GM12878 (cell line): ENCODE results near the gene C7orf33. TPM values are rescaled to one million over a fixed set of nuclear protein-coding genes. Genes with fewer than 3 reads are reported as not detected.

ENCODE experiments used
- CHD2 ChIP-seq: IDR thresholded peaks from 2 replicates; pipeline ENCODE4 v1.6.1; 2011; ENCODE audit warnings: low read depth, low read length, improper control_type of control experiment, borderline replicate concordance
- ESRRA ChIP-seq: IDR thresholded peaks from 2 replicates; pipeline ENCODE4 v1.6.1; 2012; ENCODE audit warnings: mild to moderate bottlenecking, low read length, improper control_type of control experiment
- FOS ChIP-seq: IDR thresholded peaks from 3 replicates; pipeline ENCODE4 v1.6.1; 2011; ENCODE audit warnings: borderline replicate concordance; ENCODE audit not compliant: insufficient read length; ENCODE audit errors: extremely low read depth
- HCFC1 ChIP-seq: fragments of 150-350 bp; IDR thresholded peaks from 2 replicates; pipeline ENCODE4 v1.6.1; 2014; ENCODE audit warnings: low read length
- HDGF ChIP-seq: fragments of 450-650 bp; IDR thresholded peaks from 2 replicates; pipeline ENCODE4 v1.6.1; 2016; ENCODE audit warnings: antibody characterized with exemption
- IKZF2 ChIP-seq, 2 experiments: fragments of 450-650 bp; IDR thresholded peaks; 2 replicates each; pipeline ENCODE4 v1.6.1; 2017; ENCODE audit warnings: mild to moderate bottlenecking in 2 of 2, moderate library complexity in 2 of 2
- KDM1A ChIP-seq: fragments of 200-600 bp; sonication (generic); IDR thresholded peaks from 2 replicates; pipeline ENCODE4 v1.6.1; 2016; ENCODE audit warnings: borderline replicate concordance
- LARP7 ChIP-seq: fragments of 450-650 bp; IDR thresholded peaks from 2 replicates; pipeline ENCODE4 v1.6.1; 2017; ENCODE audit warnings: mild to moderate bottlenecking
- NR2F1 ChIP-seq: fragments of 450-650 bp; conservative IDR thresholded peaks from 2 replicates; pipeline ENCODE4 v1.6.1; 2017; ENCODE audit warnings: mild to moderate bottlenecking
- POLR2A ChIP-seq: IDR thresholded peaks from 2 replicates; pipeline ENCODE4 v1.6.1; 2011; ENCODE audit warnings: low read depth, mild to moderate bottlenecking, low read length
- RBBP5 ChIP-seq: fragments of 200-600 bp; sonication (generic); conservative IDR thresholded peaks from 2 replicates; pipeline ENCODE4 v1.6.1; 2016
- RCOR1 ChIP-seq: conservative IDR thresholded peaks from 2 replicates; pipeline ENCODE4 v1.6.1; 2012; ENCODE audit warnings: low read depth, low read length, improper control_type of control experiment
- SUPT20H ChIP-seq: IDR thresholded peaks from 2 replicates; pipeline ENCODE4 v1.6.1; 2011; ENCODE audit warnings: low read depth, mild to moderate bottlenecking, low read length, moderate library complexity, borderline replicate concordance; ENCODE audit not compliant: control insufficient read depth
- TCF12 ChIP-seq: IDR thresholded peaks from 2 replicates; pipeline ENCODE4 v1.6.1; 2011; ENCODE audit warnings: low read depth, mild to moderate bottlenecking, low read length
- ZNF24 ChIP-seq: fragments of 450-650 bp; IDR thresholded peaks from 2 replicates; pipeline ENCODE4 v1.6.1; 2017; ENCODE audit warnings: antibody characterized with exemption, mild to moderate bottlenecking
- polyA plus RNA-seq, 11 experiments: library from polyadenylated mRNA; depleted of rRNA in 4 of 11; unstranded in 6 of 11; stranded (reverse) in 5 of 11; fragments of >200 nt; fragmentation: Nextera tagmentation in 4 of 11; fragmentation: Illumina TruSeq in 1 of 11; extraction: Ambion mirVana in 4 of 11; extraction: Trizol in 1 of 11; gene quantifications; 1 replicate in 1 of 11; 2 replicates in 10 of 11; pipeline versions ENCODE4 v1.2.1 to v1.2.3, GENCODE V29; 2011 to 2016; ENCODE audit warnings: inconsistent platforms in 2 of 11, missing spikeins in 2 of 11, low read depth in 1 of 11
- total RNA-seq, 4 experiments: library from RNA; depleted of rRNA in 3 of 4; stranded (reverse); fragments of >200 nt in 3 of 4; fragmentation: Illumina TruSeq in 1 of 4; extraction: Trizol in 1 of 4; gene quantifications; 2 replicates each; pipeline versions ENCODE4 v1.2.1 to v1.2.3, GENCODE V29; 2013 to 2021
- TF ChIP-seq, protein P1 (sequence below): fragments of 450-650 bp; IDR thresholded peaks from 2 replicates; pipeline ENCODE4 v1.6.1; 2018; ENCODE audit warnings: borderline replicate concordance, mild to moderate bottlenecking; ENCODE audit not compliant: partially characterized antibody
- TF ChIP-seq, protein P2 (sequence below): fragments of 150-350 bp; IDR thresholded peaks from 2 replicates; pipeline ENCODE4 v1.6.1; 2016; ENCODE audit warnings: low read depth, low read length
- TF ChIP-seq, protein P3 (sequence below): IDR thresholded peaks from 2 replicates; pipeline ENCODE4 v1.6.1; 2012; ENCODE audit warnings: low read depth, low read length, improper control_type of control experiment
- TF ChIP-seq, protein P4 (sequence below): fragments of 450-650 bp; IDR thresholded peaks from 2 replicates; pipeline ENCODE4 v1.6.1; 2017; ENCODE audit warnings: mild to moderate bottlenecking
- TF ChIP-seq, protein P5 (sequence below): fragments of 450-650 bp; IDR thresholded peaks from 2 replicates; pipeline ENCODE4 v1.6.1; 2017; ENCODE audit warnings: borderline replicate concordance
- TF ChIP-seq, protein P6 (sequence below): IDR thresholded peaks from 2 replicates; pipeline ENCODE4 v1.6.1; 2011; ENCODE audit warnings: low read depth, mild to moderate bottlenecking, low read length, moderate library complexity, borderline replicate concordance; ENCODE audit errors: extremely low read depth

The C7orf33 gene
- total and polyA plus RNA-seq, 10 of the 15 experiments (the other 5 are each of a cell fraction or from before 2014, with no cell fraction given) = not detected

DNA sequence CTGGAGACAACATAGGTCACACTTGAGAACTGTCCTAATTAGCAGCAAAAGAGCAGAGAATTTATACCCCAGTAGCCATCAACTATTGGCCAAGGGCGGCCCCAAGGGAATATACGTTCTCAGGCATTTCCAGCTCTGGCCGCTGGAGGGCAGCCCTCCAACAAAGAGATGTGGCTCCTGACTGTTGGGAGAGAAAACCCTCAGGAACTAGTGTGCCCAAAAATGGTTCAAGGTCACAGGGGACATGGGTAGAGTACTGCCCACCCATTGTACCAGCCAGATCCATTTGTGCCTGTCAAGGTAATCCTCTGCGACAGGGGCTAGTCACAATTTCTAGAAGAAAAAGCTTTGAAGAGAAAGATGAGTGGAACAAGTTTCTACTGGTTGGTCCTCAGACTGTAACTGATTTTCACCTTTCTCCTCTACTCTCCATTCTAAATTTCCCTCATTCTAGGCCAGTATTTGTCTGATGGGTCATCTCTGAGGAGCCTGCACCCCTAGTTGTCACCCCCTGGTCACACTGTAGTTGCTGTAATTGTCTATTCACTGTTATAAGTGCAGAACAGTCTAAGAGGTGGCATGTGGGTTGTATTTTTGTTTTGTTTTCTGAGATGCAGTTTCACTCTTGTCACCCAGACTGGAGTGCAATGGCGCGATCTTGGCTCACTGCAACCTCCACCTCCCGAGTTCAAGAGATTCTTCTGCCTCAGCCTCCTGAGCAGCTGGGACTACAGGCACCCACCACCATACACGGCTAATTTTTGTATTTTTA, 14.7 kb upstream of the C7orf33 start (continued):
- TF ChIP-seq, protein P1, sequence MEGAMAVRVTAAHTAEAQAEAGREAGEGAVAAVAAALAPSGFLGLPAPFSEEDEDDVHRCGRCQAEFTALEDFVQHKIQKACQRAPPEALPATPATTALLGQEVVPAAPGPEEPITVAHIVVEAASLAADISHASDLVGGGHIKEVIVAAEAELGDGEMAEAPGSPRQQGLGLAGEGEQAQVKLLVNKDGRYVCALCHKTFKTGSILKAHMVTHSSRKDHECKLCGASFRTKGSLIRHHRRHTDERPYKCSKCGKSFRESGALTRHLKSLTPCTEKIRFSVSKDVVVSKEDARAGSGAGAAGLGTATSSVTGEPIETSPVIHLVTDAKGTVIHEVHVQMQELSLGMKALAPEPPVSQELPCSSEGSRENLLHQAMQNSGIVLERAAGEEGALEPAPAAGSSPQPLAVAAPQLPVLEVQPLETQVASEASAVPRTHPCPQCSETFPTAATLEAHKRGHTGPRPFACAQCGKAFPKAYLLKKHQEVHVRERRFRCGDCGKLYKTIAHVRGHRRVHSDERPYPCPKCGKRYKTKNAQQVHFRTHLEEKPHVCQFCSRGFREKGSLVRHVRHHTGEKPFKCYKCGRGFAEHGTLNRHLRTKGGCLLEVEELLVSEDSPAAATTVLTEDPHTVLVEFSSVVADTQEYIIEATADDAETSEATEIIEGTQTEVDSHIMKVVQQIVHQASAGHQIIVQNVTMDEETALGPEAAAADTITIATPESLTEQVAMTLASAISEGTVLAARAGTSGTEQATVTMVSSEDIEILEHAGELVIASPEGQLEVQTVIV = no peak
- TF ChIP-seq CHD2 (no peak), IKZF2 (IDR thresholded peaks at IDR 0.05) (no peak), ZNF24 (no peak), LARP7 (no peak), HDGF (no peak), SUPT20H (no peak), TCF12 (no peak), NR2F1 (no peak), KDM1A (no peak), POLR2A (no peak), ESRRA (peak; percentile 45; the same call in 1 of the 2 replicates), HCFC1 (no peak), RBBP5 (no peak), RCOR1 (no peak), FOS (no peak)
- TF ChIP-seq, protein P2, sequence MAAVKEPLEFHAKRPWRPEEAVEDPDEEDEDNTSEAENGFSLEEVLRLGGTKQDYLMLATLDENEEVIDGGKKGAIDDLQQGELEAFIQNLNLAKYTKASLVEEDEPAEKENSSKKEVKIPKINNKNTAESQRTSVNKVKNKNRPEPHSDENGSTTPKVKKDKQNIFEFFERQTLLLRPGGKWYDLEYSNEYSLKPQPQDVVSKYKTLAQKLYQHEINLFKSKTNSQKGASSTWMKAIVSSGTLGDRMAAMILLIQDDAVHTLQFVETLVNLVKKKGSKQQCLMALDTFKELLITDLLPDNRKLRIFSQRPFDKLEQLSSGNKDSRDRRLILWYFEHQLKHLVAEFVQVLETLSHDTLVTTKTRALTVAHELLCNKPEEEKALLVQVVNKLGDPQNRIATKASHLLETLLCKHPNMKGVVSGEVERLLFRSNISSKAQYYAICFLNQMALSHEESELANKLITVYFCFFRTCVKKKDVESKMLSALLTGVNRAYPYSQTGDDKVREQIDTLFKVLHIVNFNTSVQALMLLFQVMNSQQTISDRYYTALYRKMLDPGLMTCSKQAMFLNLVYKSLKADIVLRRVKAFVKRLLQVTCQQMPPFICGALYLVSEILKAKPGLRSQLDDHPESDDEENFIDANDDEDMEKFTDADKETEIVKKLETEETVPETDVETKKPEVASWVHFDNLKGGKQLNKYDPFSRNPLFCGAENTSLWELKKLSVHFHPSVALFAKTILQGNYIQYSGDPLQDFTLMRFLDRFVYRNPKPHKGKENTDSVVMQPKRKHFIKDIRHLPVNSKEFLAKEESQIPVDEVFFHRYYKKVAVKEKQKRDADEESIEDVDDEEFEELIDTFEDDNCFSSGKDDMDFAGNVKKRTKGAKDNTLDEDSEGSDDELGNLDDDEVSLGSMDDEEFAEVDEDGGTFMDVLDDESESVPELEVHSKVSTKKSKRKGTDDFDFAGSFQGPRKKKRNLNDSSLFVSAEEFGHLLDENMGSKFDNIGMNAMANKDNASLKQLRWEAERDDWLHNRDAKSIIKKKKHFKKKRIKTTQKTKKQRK = no peak
- TF ChIP-seq, protein P3, sequence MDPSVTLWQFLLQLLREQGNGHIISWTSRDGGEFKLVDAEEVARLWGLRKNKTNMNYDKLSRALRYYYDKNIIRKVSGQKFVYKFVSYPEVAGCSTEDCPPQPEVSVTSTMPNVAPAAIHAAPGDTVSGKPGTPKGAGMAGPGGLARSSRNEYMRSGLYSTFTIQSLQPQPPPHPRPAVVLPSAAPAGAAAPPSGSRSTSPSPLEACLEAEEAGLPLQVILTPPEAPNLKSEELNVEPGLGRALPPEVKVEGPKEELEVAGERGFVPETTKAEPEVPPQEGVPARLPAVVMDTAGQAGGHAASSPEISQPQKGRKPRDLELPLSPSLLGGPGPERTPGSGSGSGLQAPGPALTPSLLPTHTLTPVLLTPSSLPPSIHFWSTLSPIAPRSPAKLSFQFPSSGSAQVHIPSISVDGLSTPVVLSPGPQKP = no peak
- TF ChIP-seq, protein P4, sequence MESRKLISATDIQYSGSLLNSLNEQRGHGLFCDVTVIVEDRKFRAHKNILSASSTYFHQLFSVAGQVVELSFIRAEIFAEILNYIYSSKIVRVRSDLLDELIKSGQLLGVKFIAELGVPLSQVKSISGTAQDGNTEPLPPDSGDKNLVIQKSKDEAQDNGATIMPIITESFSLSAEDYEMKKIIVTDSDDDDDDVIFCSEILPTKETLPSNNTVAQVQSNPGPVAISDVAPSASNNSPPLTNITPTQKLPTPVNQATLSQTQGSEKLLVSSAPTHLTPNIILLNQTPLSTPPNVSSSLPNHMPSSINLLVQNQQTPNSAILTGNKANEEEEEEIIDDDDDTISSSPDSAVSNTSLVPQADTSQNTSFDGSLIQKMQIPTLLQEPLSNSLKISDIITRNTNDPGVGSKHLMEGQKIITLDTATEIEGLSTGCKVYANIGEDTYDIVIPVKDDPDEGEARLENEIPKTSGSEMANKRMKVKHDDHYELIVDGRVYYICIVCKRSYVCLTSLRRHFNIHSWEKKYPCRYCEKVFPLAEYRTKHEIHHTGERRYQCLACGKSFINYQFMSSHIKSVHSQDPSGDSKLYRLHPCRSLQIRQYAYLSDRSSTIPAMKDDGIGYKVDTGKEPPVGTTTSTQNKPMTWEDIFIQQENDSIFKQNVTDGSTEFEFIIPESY = no peak
- TF ChIP-seq, protein P5, sequence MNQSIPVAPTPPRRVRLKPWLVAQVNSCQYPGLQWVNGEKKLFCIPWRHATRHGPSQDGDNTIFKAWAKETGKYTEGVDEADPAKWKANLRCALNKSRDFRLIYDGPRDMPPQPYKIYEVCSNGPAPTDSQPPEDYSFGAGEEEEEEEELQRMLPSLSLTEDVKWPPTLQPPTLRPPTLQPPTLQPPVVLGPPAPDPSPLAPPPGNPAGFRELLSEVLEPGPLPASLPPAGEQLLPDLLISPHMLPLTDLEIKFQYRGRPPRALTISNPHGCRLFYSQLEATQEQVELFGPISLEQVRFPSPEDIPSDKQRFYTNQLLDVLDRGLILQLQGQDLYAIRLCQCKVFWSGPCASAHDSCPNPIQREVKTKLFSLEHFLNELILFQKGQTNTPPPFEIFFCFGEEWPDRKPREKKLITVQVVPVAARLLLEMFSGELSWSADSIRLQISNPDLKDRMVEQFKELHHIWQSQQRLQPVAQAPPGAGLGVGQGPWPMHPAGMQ = no peak
- TF ChIP-seq, protein P6, sequence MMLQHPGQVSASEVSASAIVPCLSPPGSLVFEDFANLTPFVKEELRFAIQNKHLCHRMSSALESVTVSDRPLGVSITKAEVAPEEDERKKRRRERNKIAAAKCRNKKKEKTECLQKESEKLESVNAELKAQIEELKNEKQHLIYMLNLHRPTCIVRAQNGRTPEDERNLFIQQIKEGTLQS = no peak
